Measurements from ENCODE around the gene YIF1B.

The YIF1B gene

DNA sequence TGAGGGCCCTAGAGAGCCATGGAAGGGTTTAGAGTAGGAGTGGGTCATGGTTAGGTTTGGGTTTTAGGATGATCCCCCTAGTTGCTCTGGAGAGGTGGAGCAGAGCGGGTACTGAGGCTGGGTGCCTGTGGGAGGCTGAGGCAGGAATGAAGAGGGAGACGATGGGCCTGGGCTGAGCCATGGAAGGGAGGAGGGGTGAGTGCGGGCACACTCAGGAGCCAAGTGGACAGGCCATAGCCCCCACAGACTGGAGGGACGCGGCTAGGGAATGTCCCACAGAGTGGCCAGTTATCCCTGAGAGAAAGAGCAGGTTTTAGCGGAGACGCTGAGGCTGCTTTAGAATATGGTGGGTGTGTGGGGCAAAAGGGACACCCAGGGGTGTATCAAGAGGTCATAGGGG lies 13.9 kb upstream of the YIF1B start:
- Histone ChIP-seq H3K4me1 (ENCODE audit: insufficient read depth, low read length) (no peaks in the 10 kb centered on the region), H3K79me2 (ENCODE audit: insufficient read depth, low read length) (no peaks in the 10 kb centered on the region), H3K4me3 (ENCODE audit: low read depth in 1 of 2, low read length in 2 of 2) (no peak overlapping the region), H3K4me2 (ENCODE audit: insufficient read depth, low read length) (no peak overlapping the region), H2AFZ (ENCODE audit: low read depth, low read length) (no peak overlapping the region), H3K9me3 (ENCODE audit: insufficient read depth, low read length, severe bottlenecking) (no peaks in the 10 kb centered on the region), H3K9ac (ENCODE audit: low read depth, low read length) (no peak overlapping the region), H3K36me3 (ENCODE audit: insufficient read depth, low read length) (no peaks in the 10 kb centered on the region), H3K27me3 (ENCODE audit: insufficient read depth, low read length, poor library complexity) (no peaks in the 10 kb centered on the region), H3K27ac (ENCODE audit: low read length) (no peak overlapping the region), H4K20me1 (ENCODE audit: insufficient read depth, low read length) (no peaks in the 10 kb centered on the region)
- no peak for ATAC-seq (ENCODE audit: insufficient read depth, low read depth)
- TF ChIP-seq EZH2 (IDR thresholded peaks at IDR 0.05; ENCODE audit: borderline replicate concordance, low read depth, low read length, severe bottlenecking): no peak
- TF ChIP-seq, protein P1, sequence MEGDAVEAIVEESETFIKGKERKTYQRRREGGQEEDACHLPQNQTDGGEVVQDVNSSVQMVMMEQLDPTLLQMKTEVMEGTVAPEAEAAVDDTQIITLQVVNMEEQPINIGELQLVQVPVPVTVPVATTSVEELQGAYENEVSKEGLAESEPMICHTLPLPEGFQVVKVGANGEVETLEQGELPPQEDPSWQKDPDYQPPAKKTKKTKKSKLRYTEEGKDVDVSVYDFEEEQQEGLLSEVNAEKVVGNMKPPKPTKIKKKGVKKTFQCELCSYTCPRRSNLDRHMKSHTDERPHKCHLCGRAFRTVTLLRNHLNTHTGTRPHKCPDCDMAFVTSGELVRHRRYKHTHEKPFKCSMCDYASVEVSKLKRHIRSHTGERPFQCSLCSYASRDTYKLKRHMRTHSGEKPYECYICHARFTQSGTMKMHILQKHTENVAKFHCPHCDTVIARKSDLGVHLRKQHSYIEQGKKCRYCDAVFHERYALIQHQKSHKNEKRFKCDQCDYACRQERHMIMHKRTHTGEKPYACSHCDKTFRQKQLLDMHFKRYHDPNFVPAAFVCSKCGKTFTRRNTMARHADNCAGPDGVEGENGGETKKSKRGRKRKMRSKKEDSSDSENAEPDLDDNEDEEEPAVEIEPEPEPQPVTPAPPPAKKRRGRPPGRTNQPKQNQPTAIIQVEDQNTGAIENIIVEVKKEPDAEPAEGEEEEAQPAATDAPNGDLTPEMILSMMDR (IDR thresholded peaks at IDR 0.05; ENCODE audit: borderline replicate concordance, extremely low read depth, low read length, poor library complexity, severe bottlenecking): no peak
- DNase-seq: no peak

DNA sequence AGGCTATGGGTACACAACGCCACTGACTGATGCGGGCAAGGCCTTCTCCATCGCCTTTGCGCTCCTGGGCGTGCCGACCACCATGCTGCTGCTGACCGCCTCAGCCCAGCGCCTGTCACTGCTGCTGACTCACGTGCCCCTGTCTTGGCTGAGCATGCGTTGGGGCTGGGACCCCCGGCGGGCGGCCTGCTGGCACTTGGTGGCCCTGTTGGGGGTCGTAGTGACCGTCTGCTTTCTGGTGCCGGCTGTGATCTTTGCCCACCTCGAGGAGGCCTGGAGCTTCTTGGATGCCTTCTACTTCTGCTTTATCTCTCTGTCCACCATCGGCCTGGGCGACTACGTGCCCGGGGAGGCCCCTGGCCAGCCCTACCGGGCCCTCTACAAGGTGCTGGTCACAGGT lies 10.8 kb upstream of the YIF1B start:
- Histone ChIP-seq H2AFZ (ENCODE audit: low read depth, low read length) (no peak overlapping the region), H3K4me3 (ENCODE audit: low read depth in 1 of 2, low read length in 2 of 2) (no peak overlapping the region), H3K27ac (ENCODE audit: low read length) (no peak overlapping the region), H3K36me3 (ENCODE audit: insufficient read depth, low read length) (no peaks in the 10 kb centered on the region), H4K20me1 (ENCODE audit: insufficient read depth, low read length) (no peaks in the 10 kb centered on the region), H3K4me2 (ENCODE audit: insufficient read depth, low read length) (no peak overlapping the region), H3K9ac (ENCODE audit: low read depth, low read length) (no peak overlapping the region), H3K27me3 (ENCODE audit: insufficient read depth, low read length, poor library complexity) (no peaks in the 10 kb centered on the region), H3K79me2 (ENCODE audit: insufficient read depth, low read length) (no peaks in the 10 kb centered on the region), H3K9me3 (ENCODE audit: insufficient read depth, low read length, severe bottlenecking) (no peaks in the 10 kb centered on the region), H3K4me1 (ENCODE audit: insufficient read depth, low read length) (no peaks in the 10 kb centered on the region)
- no peak for ATAC-seq (ENCODE audit: insufficient read depth, low read depth)
- no peak for DNase-seq
- no peak for TF ChIP-seq EZH2 (IDR thresholded peaks at IDR 0.05; ENCODE audit: borderline replicate concordance, low read depth, low read length, severe bottlenecking)
- TF ChIP-seq, protein P1 (IDR thresholded peaks at IDR 0.05; ENCODE audit: borderline replicate concordance, extremely low read depth, low read length, poor library complexity, severe bottlenecking): no peak

DNA sequence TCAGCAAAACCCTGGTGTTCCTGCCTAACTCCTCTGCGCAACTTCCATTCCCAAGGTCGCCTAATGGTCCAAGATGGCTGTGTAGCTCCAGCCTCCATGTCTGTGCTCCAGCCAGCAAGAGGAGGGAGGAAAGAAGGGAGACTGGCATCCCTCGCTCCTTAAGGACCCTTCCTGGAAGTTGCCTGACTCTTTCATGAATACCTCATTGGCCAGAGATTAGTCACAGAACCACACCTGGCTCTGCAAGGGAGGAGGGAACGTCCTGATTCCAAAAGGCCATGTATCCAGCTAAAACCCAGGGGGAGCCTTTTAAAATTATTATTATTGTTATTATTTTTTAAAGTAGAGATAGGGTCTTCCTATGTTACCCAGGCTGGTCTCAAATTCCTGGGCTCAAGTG lies 8.7 kb upstream of the YIF1B start:
- no peak for TF ChIP-seq EZH2 (IDR thresholded peaks at IDR 0.05; ENCODE audit: borderline replicate concordance, low read depth, low read length, severe bottlenecking)
- TF ChIP-seq, protein P1 (IDR thresholded peaks at IDR 0.05; ENCODE audit: borderline replicate concordance, extremely low read depth, low read length, poor library complexity, severe bottlenecking): no peak
- no peaks in the 10 kb centered on the region for H3K9me3 ChIP-seq (ENCODE audit: insufficient read depth, low read length, severe bottlenecking)
- no peak for DNase-seq
- ATAC-seq (ENCODE audit: insufficient read depth, low read depth): no peak
- peaks cover 9% of the 10 kb centered on the region for H3K27me3 ChIP-seq (ENCODE audit: insufficient read depth, low read length, poor library complexity)
- H3K4me1 ChIP-seq (ENCODE audit: insufficient read depth, low read length): peaks cover 9% of the 10 kb centered on the region; the same call in 1 of the 2 replicates
- H3K79me2 ChIP-seq (ENCODE audit: insufficient read depth, low read length): no peaks in the 10 kb centered on the region
- H4K20me1 ChIP-seq (ENCODE audit: insufficient read depth, low read length): no peaks in the 10 kb centered on the region
- no peak overlapping the region for H3K4me3 ChIP-seq (ENCODE audit: low read depth in 1 of 2, low read length in 2 of 2)
- no peak overlapping the region for H2AFZ ChIP-seq (ENCODE audit: low read depth, low read length)
- H3K27ac ChIP-seq (ENCODE audit: low read length): no peak overlapping the region
- no peaks in the 10 kb centered on the region for H3K36me3 ChIP-seq (ENCODE audit: insufficient read depth, low read length)
- no peak overlapping the region for H3K4me2 ChIP-seq (ENCODE audit: insufficient read depth, low read length)
- no peak overlapping the region for H3K9ac ChIP-seq (ENCODE audit: low read depth, low read length)

DNA sequence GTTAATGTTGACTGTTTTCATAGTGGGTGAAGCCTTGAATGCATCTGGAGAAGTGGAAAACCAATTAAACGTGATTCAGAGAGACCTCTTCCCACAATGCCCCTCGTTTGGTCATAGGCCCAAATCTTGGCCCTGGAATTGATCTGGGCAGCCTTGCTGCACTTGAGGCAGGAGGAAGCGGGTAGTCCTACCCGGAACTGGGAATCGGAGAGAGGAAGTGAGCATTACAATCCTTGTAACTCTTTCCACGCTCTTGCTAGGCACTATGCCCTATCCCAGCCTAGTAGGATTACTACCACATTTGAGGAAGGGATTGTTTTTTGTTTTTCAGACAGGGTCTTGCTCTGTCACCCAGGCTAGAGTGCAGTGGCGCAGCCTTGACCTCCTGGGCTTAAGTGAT lies 7.5 kb upstream of the YIF1B start:
- Histone ChIP-seq H3K79me2 (ENCODE audit: insufficient read depth, low read length) (no peaks in the 10 kb centered on the region), H3K27ac (ENCODE audit: low read length) (no peak overlapping the region), H3K4me1 (ENCODE audit: insufficient read depth, low read length) (peaks cover 9% of the 10 kb centered on the region; the same call in 1 of the 2 replicates), H4K20me1 (ENCODE audit: insufficient read depth, low read length) (no peaks in the 10 kb centered on the region), H3K9ac (ENCODE audit: low read depth, low read length) (no peak overlapping the region), H3K9me3 (ENCODE audit: insufficient read depth, low read length, severe bottlenecking) (no peaks in the 10 kb centered on the region), H3K36me3 (ENCODE audit: insufficient read depth, low read length) (no peaks in the 10 kb centered on the region), H3K4me2 (ENCODE audit: insufficient read depth, low read length) (no peak overlapping the region), H3K27me3 (ENCODE audit: insufficient read depth, low read length, poor library complexity) (peaks cover 14% of the 10 kb centered on the region), H2AFZ (ENCODE audit: low read depth, low read length) (no peak overlapping the region), H3K4me3 (ENCODE audit: low read depth in 1 of 2, low read length in 2 of 2) (no peak overlapping the region)
- no peak for DNase-seq
- no peak for TF ChIP-seq EZH2 (IDR thresholded peaks at IDR 0.05; ENCODE audit: borderline replicate concordance, low read depth, low read length, severe bottlenecking)
- TF ChIP-seq, protein P1 (IDR thresholded peaks at IDR 0.05; ENCODE audit: borderline replicate concordance, extremely low read depth, low read length, poor library complexity, severe bottlenecking): no peak
- ATAC-seq (ENCODE audit: insufficient read depth, low read depth): no peak

All from DND-41 (cell line).